Endothelial cell of umbilical vein (primary cell): ENCODE data around the gene UCP3. TPM values are rescaled to one million over a fixed set of nuclear protein-coding genes. Genes with fewer than 3 reads are reported as not detected.

Experiments
- BruUV-seq: library from RNA; stranded (reverse); fragments of 400-500 nt; replicated peaks from 2 replicates; lab custom pipeline; 2021; lab: Mats Ljungman, UMichigan
- CTCF ChIA-PET: fragments of 300-600, 350-600 bp; sonication (Branson Sonifier 250); formaldehyde crosslinking; loops from one replicate; lab custom pipeline; 2021; ENCODE audit warnings: antibody characterized with exemption, inconsistent platforms; lab: Charles Lee
- POLR2A ChIA-PET: fragments of 300-600, 350-600 bp; sonication (Branson Sonifier 250); formaldehyde crosslinking; loops from one replicate; lab custom pipeline; 2021; ENCODE audit warnings: antibody characterized with exemption, inconsistent platforms; lab: Charles Lee
- DNase-seq: peaks from one replicate; pipeline ENCODE4 v3.0.0-alpha.2; 2011; ENCODE audit warnings: low read depth, low spot score
- FAIRE-seq: peaks from 2 replicates; lab custom pipeline; 2011; peaks lifted over from hg19 to GRCh38; lab: Jason Lieb, UNC
- H2AFZ ChIP-seq: 2 replicates; pipeline ENCODE4 v1.6.0; 2012; ENCODE audit warnings: low read depth, low read length, control low read depth, inconsistent platforms
- H3K27ac ChIP-seq: 2 replicates; pipeline ENCODE4 v1.5.1; 2011; ENCODE audit warnings: low read depth, mild to moderate bottlenecking, control low read depth, low read length, moderate library complexity; ENCODE audit not compliant: insufficient read depth
- H3K27me3 ChIP-seq, 2 experiments: 2 replicates each; pipeline versions ENCODE4 v1.6.0 to v1.6.1; 2011; ENCODE audit warnings: low read length in 2 of 2, mixed read lengths in 1 of 2; ENCODE audit not compliant: control insufficient read depth in 2 of 2, insufficient read depth in 2 of 2
- H3K36me3 ChIP-seq, 2 experiments: 2 replicates in 1 of 2; 3 replicates in 1 of 2; pipeline ENCODE4 v1.5.1; 2011; ENCODE audit warnings: low read length in 2 of 2, mild to moderate bottlenecking in 1 of 2, moderate library complexity in 1 of 2; ENCODE audit not compliant: control insufficient read depth in 2 of 2, insufficient read depth in 2 of 2; ENCODE audit errors: extremely low read depth in 1 of 2
- H3K4me1 ChIP-seq: 3 replicates; pipeline ENCODE4 v1.5.1; 2011; ENCODE audit warnings: mild to moderate bottlenecking, low read length; ENCODE audit not compliant: control insufficient read depth, insufficient read depth; ENCODE audit errors: extremely low read depth
- H3K4me2 ChIP-seq: 2 replicates; pipeline ENCODE4 v1.6.1; 2011; ENCODE audit warnings: low read length, control low read depth, mixed read lengths; ENCODE audit not compliant: insufficient read depth
- H3K4me3 ChIP-seq, 3 experiments: fragments of 200-600 bp in 1 of 3; sonication (generic), shearing (Covaris generic) in 1 of 3; replicated peaks in 1 of 3; 2 replicates each; pipeline ENCODE4 v1.5.1; 2011 to 2016; ENCODE audit warnings: control low read depth in 3 of 3, low read length in 3 of 3, mild to moderate bottlenecking in 2 of 3, inconsistent platforms in 1 of 3, low read depth in 1 of 3, moderate library complexity in 1 of 3; ENCODE audit not compliant: insufficient read depth in 1 of 3
- H3K79me2 ChIP-seq: 2 replicates; pipeline ENCODE4 v1.6.0; 2012; ENCODE audit warnings: low read length, inconsistent platforms; ENCODE audit not compliant: control insufficient read depth, insufficient read depth
- H3K9ac ChIP-seq: replicated peaks from 2 replicates; pipeline ENCODE3; 2011; ENCODE audit warnings: low read length, control low read depth; ENCODE audit not compliant: insufficient read depth; ENCODE audit errors: extremely low read depth
- H3K9me1 ChIP-seq: replicated peaks from 3 replicates; pipeline ENCODE4 v1.6.0; 2011; ENCODE audit warnings: mild to moderate bottlenecking, low read length; ENCODE audit not compliant: control insufficient read depth, insufficient read depth; ENCODE audit errors: extremely low read depth
- H3K9me3 ChIP-seq: replicated peaks from 2 replicates; pipeline ENCODE4 v1.5.1; 2012; ENCODE audit warnings: low read length, inconsistent platforms; ENCODE audit not compliant: control insufficient read depth, insufficient read depth
- H4K20me1 ChIP-seq: replicated peaks from 2 replicates; pipeline ENCODE3; 2011; ENCODE audit warnings: mild to moderate bottlenecking, low read length; ENCODE audit not compliant: control insufficient read depth, insufficient read depth; ENCODE audit errors: extremely low read depth
- GATA2 ChIP-seq: IDR thresholded peaks from 2 replicates; pipeline ENCODE4 v1.7.0; 2011; ENCODE audit warnings: low read depth, mild to moderate bottlenecking, moderate library complexity, mixed read lengths, low read length; ENCODE audit not compliant: insufficient read length, insufficient read depth
- JUN ChIP-seq: IDR thresholded peaks from 2 replicates; pipeline ENCODE4 v1.6.1; 2011; ENCODE audit warnings: borderline replicate concordance, low read depth; ENCODE audit not compliant: insufficient read length, insufficient read depth
- MYC ChIP-seq: IDR thresholded peaks from one replicate; pipeline ENCODE4 v1.6.1; 2011; ENCODE audit warnings: mild to moderate bottlenecking, low read depth, low read length
- dilution Hi-C: fragments of 300-500 bp; cut with MboI; formaldehyde crosslinking; loops from one replicate; pipeline ENCODE4 v1.15.0; 2019; ENCODE audit warnings: low sequenced_read_pairs; ENCODE audit not compliant: extremely low pct_ligation_motif_present
- intact Hi-C: fragments of 100-400 bp; cut with micrococcal nuclease; formaldehyde crosslinking; loops from one replicate; pipeline ENCODE4 v1.10.0; 2022
- polyA plus RNA-seq, 4 experiments: library from polyadenylated mRNA; depleted of rRNA in 3 of 4; stranded (reverse) in 3 of 4; unstranded in 1 of 4; fragments of >200 nt; gene quantifications; 2 replicates each; pipeline versions ENCODE4 v1.2.1 to v1.2.3, GENCODE V29; 2011 to 2012; ENCODE audit warnings: missing spikeins in 1 of 4
- total RNA-seq: library from RNA; stranded (reverse); gene quantifications from 2 replicates; pipeline ENCODE4 v1.2.3, GENCODE V29; 2021
- TF ChIP-seq, protein P1 (sequence below): IDR thresholded peaks from 2 replicates; pipeline ENCODE4 v1.6.1; 2011; ENCODE audit not compliant: insufficient read depth, insufficient read length
- TF ChIP-seq, protein P2 (sequence below), 2 donors: IDR thresholded peaks; 1 replicate in 1 of 2; 2 replicates in 1 of 2; pipeline ENCODE4 v1.5.1; 2011; ENCODE audit warnings: low read length in 2 of 2, mild to moderate bottlenecking in 2 of 2, moderate library complexity in 2 of 2, control low read depth in 1 of 2, inconsistent platforms in 1 of 2, low read depth in 1 of 2; ENCODE audit not compliant: insufficient read depth in 1 of 2; ENCODE audit errors: extremely low read depth in 1 of 2

Gene UCP3
- total and polyA plus RNA-seq, 2 donors (not counting 3 experiments of a cell fraction or from before 2014, with no cell fraction given), result 1.1 to 1.4 TPM

- no peak for FAIRE-seq
- Histone ChIP-seq H3K4me1 (no peaks in the 10 kb centered on the region), H3K36me3 (no peaks in the 10 kb centered on the region), H4K20me1 (no peaks in the 10 kb centered on the region), H3K27ac (no peak overlapping the region), H3K9ac (no peak overlapping the region), H3K79me2 (no peaks in the 10 kb centered on the region), H3K9me1 (no peaks in the 10 kb centered on the region), H3K4me2 (no peak overlapping the region), H3K9me3 (no peaks in the 10 kb centered on the region), H3K27me3 (peaks cover 0 to 2% of the 10 kb centered on the region in 2 experiments), H3K4me3 (no peak overlapping the region), H2AFZ (no peak overlapping the region)
- POLR2A ChIA-PET, result no interaction called here
- TF ChIP-seq JUN (no peak), MYC (no peak)
- TF ChIP-seq, protein P1, sequence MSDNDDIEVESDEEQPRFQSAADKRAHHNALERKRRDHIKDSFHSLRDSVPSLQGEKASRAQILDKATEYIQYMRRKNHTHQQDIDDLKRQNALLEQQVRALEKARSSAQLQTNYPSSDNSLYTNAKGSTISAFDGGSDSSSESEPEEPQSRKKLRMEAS, result no peak
- CTCF ChIA-PET, result interaction anchor here (0.8 to 3.2 kb wide), 4 partner anchors 31 to 491 kb away, joined by 3 to 30 read pairs (median 11); no protein-coding TSS in a partner anchor
- dilution Hi-C loops, result no loop called here
- no TSS peak for BruUV-seq
- DNase-seq, result no peak
- intact Hi-C loops, result loop anchor here (5.0 to 10.0 kb wide), 3 partner anchors 133 to 610 kb away; no protein-coding TSS in a partner anchor
Measured at GRCh38 chr11:73962101-73962705, 46.7 kb downstream of the UCP3 start.

DNA sequence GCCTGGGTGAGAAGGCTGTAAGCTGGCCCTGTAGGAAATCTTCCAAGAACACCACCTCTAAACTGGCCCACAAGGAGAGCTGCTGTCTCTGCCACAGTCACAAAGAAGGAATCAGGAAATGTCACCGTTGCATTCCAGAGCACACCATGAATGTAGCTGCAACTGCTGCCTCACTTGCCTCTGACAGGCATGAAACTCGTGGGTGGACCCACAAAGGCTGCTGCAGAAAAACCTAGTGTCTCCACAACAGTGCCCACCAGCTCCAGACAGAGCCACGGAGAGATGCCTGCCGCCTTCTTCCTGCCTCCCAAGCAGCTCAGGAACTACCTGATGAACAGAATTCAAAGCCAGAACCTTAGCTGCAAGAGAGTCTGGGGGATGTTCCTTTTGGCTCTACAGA lies 47.6 kb downstream of the UCP3 start:
- Histone ChIP-seq H3K27me3 (peaks cover 0 to 2% of the 10 kb centered on the region in 2 experiments), H3K79me2 (no peaks in the 10 kb centered on the region), H3K9ac (no peak overlapping the region), H3K36me3 (no peaks in the 10 kb centered on the region), H3K4me3 (no peak overlapping the region), H3K4me2 (no peak overlapping the region), H3K9me3 (no peaks in the 10 kb centered on the region), H3K9me1 (no peaks in the 10 kb centered on the region), H3K27ac (no peak overlapping the region), H2AFZ (no peak overlapping the region), H3K4me1 (no peaks in the 10 kb centered on the region), H4K20me1 (no peaks in the 10 kb centered on the region)
- intact Hi-C loops, result loop anchor here (5.0 to 10.0 kb wide), 3 partner anchors 133 to 611 kb away; no protein-coding TSS in a partner anchor
- DNase-seq (no peak), FAIRE-seq (no peak)
- dilution Hi-C loops, result no loop called here
- no peak for TF ChIP-seq GATA2
- TF ChIP-seq, protein P1, result no peak
- TF ChIP-seq, protein P2, sequence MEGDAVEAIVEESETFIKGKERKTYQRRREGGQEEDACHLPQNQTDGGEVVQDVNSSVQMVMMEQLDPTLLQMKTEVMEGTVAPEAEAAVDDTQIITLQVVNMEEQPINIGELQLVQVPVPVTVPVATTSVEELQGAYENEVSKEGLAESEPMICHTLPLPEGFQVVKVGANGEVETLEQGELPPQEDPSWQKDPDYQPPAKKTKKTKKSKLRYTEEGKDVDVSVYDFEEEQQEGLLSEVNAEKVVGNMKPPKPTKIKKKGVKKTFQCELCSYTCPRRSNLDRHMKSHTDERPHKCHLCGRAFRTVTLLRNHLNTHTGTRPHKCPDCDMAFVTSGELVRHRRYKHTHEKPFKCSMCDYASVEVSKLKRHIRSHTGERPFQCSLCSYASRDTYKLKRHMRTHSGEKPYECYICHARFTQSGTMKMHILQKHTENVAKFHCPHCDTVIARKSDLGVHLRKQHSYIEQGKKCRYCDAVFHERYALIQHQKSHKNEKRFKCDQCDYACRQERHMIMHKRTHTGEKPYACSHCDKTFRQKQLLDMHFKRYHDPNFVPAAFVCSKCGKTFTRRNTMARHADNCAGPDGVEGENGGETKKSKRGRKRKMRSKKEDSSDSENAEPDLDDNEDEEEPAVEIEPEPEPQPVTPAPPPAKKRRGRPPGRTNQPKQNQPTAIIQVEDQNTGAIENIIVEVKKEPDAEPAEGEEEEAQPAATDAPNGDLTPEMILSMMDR (IDR thresholded peaks at IDR 0.05; ENCODE audit: extremely low read depth in 1 of 2, insufficient read depth in 1 of 2, low read depth in 1 of 2, low read length in 2 of 2), result no peak
- ChIA-PET POLR2A (no interaction called here), CTCF (interaction anchor here (0.8 kb wide), 1 partner anchor 30 kb away, joined by 3 read pairs; no protein-coding TSS in a partner anchor)
- BruUV-seq, result no TSS peak
